Kidney (tissue), 14 donors: ENCODE data around the gene HOMER2. TPM values are rescaled to one million over a fixed set of nuclear protein-coding genes. Genes with fewer than 3 reads are reported as not detected.

Experiments used
- DNase-seq, 5 donors: peaks; one replicate each; pipeline ENCODE4 v3.0.0-alpha.2; 2013 to 2020
- FAIRE-seq: peaks from 2 replicates; lab custom pipeline; 2012; peaks lifted over from hg19 to GRCh38; lab: Jason Lieb, UNC
- H3K27ac ChIP-seq, 2 donors: one replicate each; pipeline ENCODE4 v1.7.0; 2013; ENCODE audit warnings: low read depth in 2 of 2, low read length in 2 of 2, inconsistent platforms in 1 of 2
- H3K27me3 ChIP-seq: one replicate; pipeline ENCODE4 v1.7.1; 2013; ENCODE audit warnings: low read length, inconsistent platforms; ENCODE audit not compliant: control insufficient read depth, insufficient read depth
- H3K36me3 ChIP-seq, 3 donors: one replicate each; pipeline versions ENCODE4 v1.7.0 to v1.7.1; 2013; ENCODE audit warnings: low read length in 3 of 3, control low read depth in 1 of 3, inconsistent platforms in 1 of 3; ENCODE audit not compliant: insufficient read depth in 3 of 3, control insufficient read depth in 2 of 3
- H3K4me1 ChIP-seq, 3 donors: one replicate each; pipeline versions ENCODE4 v1.7.0 to v1.7.1; 2013; ENCODE audit warnings: low read length in 3 of 3, inconsistent platforms in 1 of 3, low read depth in 1 of 3; ENCODE audit not compliant: control insufficient read depth in 2 of 3, insufficient read depth in 2 of 3
- H3K4me3 ChIP-seq, 3 donors: one replicate each; pipeline versions ENCODE4 v1.7.0 to v1.8.1; 2013; ENCODE audit warnings: low read length in 3 of 3, control low read depth in 1 of 3, inconsistent platforms in 1 of 3
- H3K9ac ChIP-seq, 3 donors: one replicate each; pipeline versions ENCODE4 v1.7.0 to v1.7.1; 2013; ENCODE audit warnings: low read length in 3 of 3, control low read depth in 1 of 3, inconsistent platforms in 1 of 3
- H3K9me3 ChIP-seq, 3 donors: one replicate each; pipeline versions ENCODE4 v1.7.0 to v1.7.1; 2013; ENCODE audit warnings: low read length in 3 of 3, control low read depth in 1 of 3, inconsistent platforms in 1 of 3; ENCODE audit not compliant: control insufficient read depth in 2 of 3, insufficient read depth in 1 of 3
- intact Hi-C: fragments of 100-400 bp; cut with DNase I; formaldehyde crosslinking; loops from one replicate; pipeline ENCODE4 v1.11.1; 2022
- polyA plus RNA-seq: library from polyadenylated mRNA; stranded (reverse); fragments of 350-450 nt; fragmentation: Illumina TruSeq; extraction: RNeasy Lipid Tissue Mini Kit (QIAGEN cat#74804); gene quantifications from one replicate; pipeline ENCODE4 v1.2.3, GENCODE V29; 2014; ENCODE audit warnings: low read depth, low replicate concordance; ENCODE audit not compliant: insufficient read depth
- total RNA-seq: library from RNA; stranded (reverse); fragmentation: NEBNext Ultra II Directional; extraction: Animal tissue kit (Norgen Biotek cat#: 25700); gene quantifications from one replicate; pipeline ENCODE4 v1.2.1, GENCODE V29; 2021
- TF ChIP-seq, protein P1 (sequence below): IDR thresholded peaks from 3 replicates; pipeline ENCODE4 v1.5.1; 2012; ENCODE audit warnings: mild to moderate bottlenecking, moderate library complexity, borderline replicate concordance; ENCODE audit not compliant: insufficient read depth; ENCODE audit errors: extremely low read depth
- donor health status: control.
- donor health status: control.
- donor health status: control.
- donor health status: control.
- donor health status: control.
- donor health status: DM: yes; HTN: yes; CAD: no.
- donor health status: Normal renal cell carcinoma (clear cell type).

HOMER2 gene
- total and polyA plus RNA-seq, 2 donors from 2014 or later: 4.6 to 35.8 TPM

DNA sequence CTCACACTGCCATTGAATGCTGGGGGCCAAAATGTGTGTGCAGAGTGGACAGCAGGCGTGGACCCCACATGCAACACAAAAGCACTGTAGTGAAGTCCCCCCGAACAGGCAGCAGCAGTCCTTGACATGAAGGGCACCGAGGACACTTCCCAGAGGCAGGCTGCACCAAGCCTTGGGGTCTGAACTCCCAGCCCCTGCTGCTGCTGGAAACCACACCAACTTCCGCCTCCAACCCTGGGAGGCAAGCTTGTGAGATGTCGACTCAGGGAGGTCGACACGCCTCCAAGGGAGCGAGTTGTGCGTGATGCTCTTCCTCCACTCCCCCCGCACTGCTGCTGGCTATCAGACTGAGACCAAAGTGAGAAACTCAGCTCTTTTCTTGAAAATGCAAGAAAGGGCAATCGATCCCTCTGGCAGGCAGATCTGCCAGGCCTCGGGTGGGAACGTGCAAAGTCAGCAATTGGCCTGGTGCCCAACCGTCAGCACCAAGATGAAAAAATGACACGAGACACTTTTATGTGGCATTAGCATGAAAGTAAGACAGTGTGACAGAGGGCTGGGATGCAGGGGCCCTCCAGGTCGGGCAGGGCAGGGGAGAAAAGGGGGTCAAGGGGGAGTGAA lies 99.5 kb downstream of the HOMER2 start:
- DNase-seq (peak in 2 of 5 donors; percentile 7 to 31), FAIRE-seq (no peak)
- no peaks in the 10 kb centered on the region for H3K27me3 ChIP-seq
- no peak overlapping the region for H3K4me3 ChIP-seq
- TF ChIP-seq, protein P1, sequence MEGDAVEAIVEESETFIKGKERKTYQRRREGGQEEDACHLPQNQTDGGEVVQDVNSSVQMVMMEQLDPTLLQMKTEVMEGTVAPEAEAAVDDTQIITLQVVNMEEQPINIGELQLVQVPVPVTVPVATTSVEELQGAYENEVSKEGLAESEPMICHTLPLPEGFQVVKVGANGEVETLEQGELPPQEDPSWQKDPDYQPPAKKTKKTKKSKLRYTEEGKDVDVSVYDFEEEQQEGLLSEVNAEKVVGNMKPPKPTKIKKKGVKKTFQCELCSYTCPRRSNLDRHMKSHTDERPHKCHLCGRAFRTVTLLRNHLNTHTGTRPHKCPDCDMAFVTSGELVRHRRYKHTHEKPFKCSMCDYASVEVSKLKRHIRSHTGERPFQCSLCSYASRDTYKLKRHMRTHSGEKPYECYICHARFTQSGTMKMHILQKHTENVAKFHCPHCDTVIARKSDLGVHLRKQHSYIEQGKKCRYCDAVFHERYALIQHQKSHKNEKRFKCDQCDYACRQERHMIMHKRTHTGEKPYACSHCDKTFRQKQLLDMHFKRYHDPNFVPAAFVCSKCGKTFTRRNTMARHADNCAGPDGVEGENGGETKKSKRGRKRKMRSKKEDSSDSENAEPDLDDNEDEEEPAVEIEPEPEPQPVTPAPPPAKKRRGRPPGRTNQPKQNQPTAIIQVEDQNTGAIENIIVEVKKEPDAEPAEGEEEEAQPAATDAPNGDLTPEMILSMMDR: no peak
- intact Hi-C loops: no loop called here
- no peaks in the 10 kb centered on the region for H3K36me3 ChIP-seq
- no peak overlapping the region for H3K27ac ChIP-seq
- no peaks in the 10 kb centered on the region for H3K4me1 ChIP-seq
- H3K9me3 ChIP-seq: no peaks in the 10 kb centered on the region
- no peak overlapping the region for H3K9ac ChIP-seq

DNA sequence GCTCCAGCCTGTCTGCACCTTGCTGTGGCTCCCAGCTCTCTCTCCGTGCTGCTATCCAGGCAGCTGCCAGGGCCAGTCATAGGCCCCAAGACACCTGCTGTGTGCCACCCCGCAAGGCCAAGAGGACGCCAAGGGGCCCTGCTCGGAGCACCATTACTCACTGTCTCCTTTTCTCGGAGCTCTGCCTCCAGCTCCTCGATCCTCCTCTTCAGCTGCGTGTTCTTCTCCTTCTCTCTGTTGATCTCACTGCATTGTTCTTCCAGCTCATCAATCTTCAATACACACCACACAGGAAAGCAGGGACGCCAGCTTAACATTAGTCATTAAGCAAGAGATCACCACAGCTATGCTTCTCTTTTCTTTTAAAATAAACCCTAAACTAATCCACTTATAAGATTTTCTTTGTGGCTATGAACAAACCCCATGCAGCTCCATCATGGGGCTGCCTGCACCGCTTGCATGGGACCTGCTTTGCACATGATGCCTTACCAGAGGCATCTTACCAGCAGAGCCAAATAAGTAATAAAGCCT lies 100.5 kb downstream of the HOMER2 start:
- Histone ChIP-seq H3K9me3 (no peaks in the 10 kb centered on the region), H3K27ac (no peak overlapping the region), H3K9ac (no peak overlapping the region), H3K36me3 (no peaks in the 10 kb centered on the region), H3K27me3 (no peaks in the 10 kb centered on the region), H3K4me3 (no peak overlapping the region), H3K4me1 (no peaks in the 10 kb centered on the region)
- TF ChIP-seq, protein P1: no peak
- DNase-seq (peak in 1 of 5 donors; percentile 61), FAIRE-seq (no peak)
- intact Hi-C loops: no loop called here

DNA sequence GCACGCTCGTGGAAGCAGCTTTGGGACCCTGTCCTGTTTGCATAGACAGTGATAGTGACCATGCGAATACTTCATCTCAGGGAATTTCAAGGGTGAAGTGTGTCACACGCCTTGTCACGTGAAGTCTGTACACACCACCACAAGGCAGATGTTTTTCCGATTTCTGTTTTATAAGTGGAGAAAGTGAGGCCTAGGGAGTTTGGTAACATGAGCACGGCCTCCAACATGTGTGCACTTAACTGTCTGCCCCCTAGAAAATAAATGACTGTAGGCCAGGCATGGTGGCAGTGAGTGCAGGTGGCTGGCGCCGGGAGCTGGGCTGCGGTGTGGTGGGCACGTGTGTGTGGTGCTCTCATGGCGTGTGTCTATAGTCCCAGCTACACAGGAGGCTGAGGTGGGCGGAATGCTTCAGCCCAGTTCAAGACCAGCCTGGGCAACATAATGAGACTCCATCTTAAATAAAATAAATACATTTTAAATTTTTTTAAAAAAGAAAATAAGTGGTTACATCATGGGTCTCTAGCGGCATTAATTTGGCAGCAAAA lies 101.1 kb downstream of the HOMER2 start:
- Histone ChIP-seq H3K9me3 (no peaks in the 10 kb centered on the region), H3K4me3 (no peak overlapping the region), H3K36me3 (no peaks in the 10 kb centered on the region), H3K27ac (no peak overlapping the region), H3K9ac (no peak overlapping the region), H3K4me1 (no peaks in the 10 kb centered on the region), H3K27me3 (no peaks in the 10 kb centered on the region)
- FAIRE-seq (no peak), DNase-seq (peak in 3 of 5 donors; percentile 51 to 71 (median 69))
- TF ChIP-seq, protein P1: no peak
- intact Hi-C loops: no loop called here
